PC-9 (cell line): ENCODE data around the gene WNK3. TPM values are rescaled to one million over a fixed set of nuclear protein-coding genes. Genes with fewer than 3 reads are reported as not detected.

ENCODE experiments used
- BruUV-seq: library from RNA; stranded (reverse); fragments of 400-500 nt; replicated peaks from 2 replicates; lab custom pipeline; 2021; lab: Mats Ljungman, UMichigan
- CTCF ChIA-PET: fragments of 300-600 bp; sonication (Branson Sonifier 250); formaldehyde crosslinking; loops from one replicate; lab custom pipeline; 2022; ENCODE audit warnings: antibody characterized with exemption; lab: Charles Lee
- POLR2A ChIA-PET: fragments of 300-600 bp; sonication (Branson Sonifier 250); formaldehyde crosslinking; loops from one replicate; lab custom pipeline; 2022; ENCODE audit warnings: antibody characterized with exemption; ENCODE audit not compliant: unreplicated experiment; lab: Charles Lee
- DNase-seq, 2 experiments: peaks; one replicate each; pipeline versions ENCODE4 v3.0.0 to v3.0.0-alpha.2; 2015 to 2022; ENCODE audit warnings: mixed read lengths in 1 of 2
- H2AFZ ChIP-seq: fragments of 200-600 bp; sonication (generic); 2 replicates; pipeline ENCODE4 v1.8.1; 2017; ENCODE audit warnings: antibody characterized with exemption
- H3F3A ChIP-seq: fragments of 200-600 bp; sonication (generic); 2 replicates; pipeline ENCODE4 v1.8.1; 2017; ENCODE audit warnings: antibody characterized with exemption, mild to moderate bottlenecking, low read depth; ENCODE audit not compliant: insufficient read depth
- H3K27ac ChIP-seq: fragments of 200-600 bp; sonication (generic); 2 replicates; pipeline ENCODE4 v1.6.1; 2016; ENCODE audit warnings: mixed run types
- H3K27me3 ChIP-seq: fragments of 200-600 bp; sonication (generic); 2 replicates; pipeline ENCODE4 v1.6.1; 2016; ENCODE audit warnings: low read depth, mixed run types; ENCODE audit not compliant: insufficient read depth
- H3K36me3 ChIP-seq: fragments of 200-600 bp; sonication (generic); 2 replicates; pipeline ENCODE4 v1.6.1; 2016; ENCODE audit warnings: low read depth, mixed run types
- H3K4me1 ChIP-seq: fragments of 200-600 bp; sonication (generic); replicated peaks from 2 replicates; pipeline ENCODE4 v1.6.1; 2016; ENCODE audit warnings: mixed run types; ENCODE audit not compliant: insufficient read depth
- H3K4me2 ChIP-seq: fragments of 200-600 bp; sonication (generic); 2 replicates; pipeline ENCODE4 v1.6.1; 2017; ENCODE audit warnings: mixed run types
- H3K4me3 ChIP-seq: fragments of 200-600 bp; sonication (generic); 2 replicates; pipeline ENCODE4 v1.6.1; 2016; ENCODE audit warnings: mixed run types
- H3K79me2 ChIP-seq: fragments of 200-600 bp; sonication (generic); 2 replicates; pipeline ENCODE4 v1.6.1; 2017; ENCODE audit warnings: low read depth, mixed run types
- H3K9me2 ChIP-seq: fragments of 200-600 bp; sonication (generic); 2 replicates; pipeline ENCODE4 v1.8.1; 2017; ENCODE audit warnings: mild to moderate bottlenecking; ENCODE audit not compliant: insufficient read depth
- H3K9me3 ChIP-seq: fragments of 200-600 bp; sonication (generic); 2 replicates; pipeline ENCODE4 v1.8.1; 2016; ENCODE audit warnings: low read depth; ENCODE audit not compliant: insufficient read depth
- H4K20me1 ChIP-seq: fragments of 200-600 bp; sonication (generic); 2 replicates; pipeline ENCODE4 v1.8.1; 2017; ENCODE audit not compliant: insufficient read depth
- CTCF ChIP-seq: fragments of 200-600 bp; sonication (generic); conservative IDR thresholded peaks from 2 replicates; pipeline ENCODE4 v1.6.1; 2017; ENCODE audit warnings: mixed run types, antibody characterized with exemption, mild to moderate bottlenecking, moderate library complexity
- EZH2 ChIP-seq: fragments of 200-600 bp; sonication (generic); IDR thresholded peaks from 2 replicates; pipeline ENCODE4 v1.8.0; 2017; ENCODE audit warnings: antibody characterized with exemption, low read depth
- intact Hi-C: fragments of 100-400 bp; cut with micrococcal nuclease; formaldehyde crosslinking; loops from one replicate; pipeline ENCODE4 v1.10.0; 2022; ENCODE audit not compliant: unreplicated experiment
- total RNA-seq: library from RNA; stranded (reverse); gene quantifications from 2 replicates; pipeline ENCODE4 v1.2.3, GENCODE V29; 2021

Gene WNK3
- total RNA-seq, 1 experiment from 2014 or later, result not detected

GRCh38 chrX:54213603-54214002 is 144.2 kb downstream of the WNK3 start:
- no peaks in the 10 kb centered on the region for H3K27me3 ChIP-seq
- no peaks in the 10 kb centered on the region for H3K9me2 ChIP-seq
- no peak overlapping the region for H2AFZ ChIP-seq
- H3K4me2 ChIP-seq, result no peak overlapping the region
- DNase-seq, result no peak
- TF ChIP-seq EZH2, result no peak
- no peak for TF ChIP-seq CTCF
- CTCF ChIA-PET, result no interaction called here
- H3K36me3 ChIP-seq, result no peaks in the 10 kb centered on the region
- intact Hi-C loops, result no loop called here
- H3K79me2 ChIP-seq, result no peaks in the 10 kb centered on the region
- H3K4me3 ChIP-seq, result no peak overlapping the region
- POLR2A ChIA-PET, result no interaction called here
- BruUV-seq, result no TSS peak
- no peaks in the 10 kb centered on the region for H3K4me1 ChIP-seq
- no peaks in the 10 kb centered on the region for H3K9me3 ChIP-seq
- H4K20me1 ChIP-seq, result no peaks in the 10 kb centered on the region
- no peak overlapping the region for H3K27ac ChIP-seq
- H3F3A ChIP-seq, result no peaks in the 10 kb centered on the region

GRCh38 chrX:54208531-54208930 is 149.3 kb downstream of the WNK3 start:
- TF ChIP-seq CTCF (no peak), EZH2 (no peak)
- BruUV-seq, result no TSS peak
- ChIA-PET CTCF (no interaction called here), POLR2A (no interaction called here)
- Histone ChIP-seq H3K27ac (no peak overlapping the region), H4K20me1 (no peaks in the 10 kb centered on the region), H3K4me1 (no peaks in the 10 kb centered on the region), H3K79me2 (no peaks in the 10 kb centered on the region), H3K27me3 (no peaks in the 10 kb centered on the region), H3K4me3 (no peak overlapping the region), H2AFZ (no peak overlapping the region), H3K36me3 (no peaks in the 10 kb centered on the region), H3K4me2 (no peak overlapping the region), H3K9me2 (no peaks in the 10 kb centered on the region), H3F3A (no peaks in the 10 kb centered on the region), H3K9me3 (no peaks in the 10 kb centered on the region)
- intact Hi-C loops, result no loop called here
- DNase-seq, result no peak

DNA sequence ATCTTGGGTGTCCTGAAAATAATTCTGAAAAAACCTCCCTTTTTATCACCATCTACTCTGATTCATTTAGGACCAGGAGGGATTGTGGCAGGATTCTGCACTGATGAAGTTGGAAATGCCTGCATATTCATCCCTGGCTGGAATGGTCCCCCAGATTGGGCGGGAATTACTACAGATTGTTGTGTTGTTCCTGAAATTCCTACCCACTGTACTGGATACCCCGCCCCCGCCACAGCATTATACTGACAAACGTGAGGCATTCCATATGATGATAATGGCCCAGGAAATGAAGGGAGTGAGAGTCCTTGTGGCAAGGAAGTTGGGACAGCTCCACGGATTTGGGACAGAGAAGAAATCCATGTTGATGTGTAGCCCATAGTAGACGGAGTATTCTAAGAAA is 159.6 kb downstream of the WNK3 start:
- BruUV-seq, result no TSS peak
- Histone ChIP-seq H3K4me1 (no peaks in the 10 kb centered on the region), H4K20me1 (no peaks in the 10 kb centered on the region), H3K36me3 (no peaks in the 10 kb centered on the region), H3K79me2 (no peaks in the 10 kb centered on the region), H3K27ac (no peak overlapping the region), H2AFZ (no peak overlapping the region), H3K4me3 (no peak overlapping the region), H3K27me3 (no peaks in the 10 kb centered on the region), H3K4me2 (no peak overlapping the region), H3K9me2 (no peaks in the 10 kb centered on the region), H3K9me3 (no peaks in the 10 kb centered on the region), H3F3A (no peaks in the 10 kb centered on the region)
- ChIA-PET CTCF (no interaction called here), POLR2A (interaction anchor here (0.6 kb wide), 1 partner anchor 16 kb away, joined by 14 read pairs; no protein-coding TSS in a partner anchor)
- intact Hi-C loops, result no loop called here
- TF ChIP-seq CTCF (no peak), EZH2 (no peak)
- DNase-seq, result no peak
